Measurements from ENCODE around the gene HOXA9. TPM values are rescaled to one million over a fixed set of nuclear protein-coding genes. Genes with fewer than 3 reads are reported as not detected.

Gene HOXA9
- total and polyA plus RNA-seq, 10 of the 15 experiments (the other 5 are each of a cell fraction or from before 2014, with no cell fraction given), result not detected

- Histone ChIP-seq H3K79me2 (ENCODE audit: control insufficient read depth, insufficient read depth, low read length) (no peaks in the 10 kb centered on the region), H3K27ac (ENCODE audit: control insufficient read depth, insufficient read depth) (no peak overlapping the region), H3K4me2 (ENCODE audit: control insufficient read depth, insufficient read depth) (no peak overlapping the region), H3K4me1 (ENCODE audit: control insufficient read depth, insufficient read depth, low read length) (no peaks in the 10 kb centered on the region; the same call in 1 of the 2 replicates), H3K27me3 (replicated peaks in 1 of 2; ENCODE audit: control insufficient read depth in 2 of 2, insufficient read depth in 2 of 2, low read length in 1 of 2) (peaks cover 26 to 51% of the 10 kb centered on the region in 2 experiments), H2AFZ (ENCODE audit: control insufficient read depth, low read depth, low read length) (no peak overlapping the region), H3K4me3 (no peak overlapping the region), H3K9ac (ENCODE audit: control insufficient read depth, insufficient read depth, low read length) (no peak overlapping the region), H3K9me3 (replicated peaks; ENCODE audit: control insufficient read depth, insufficient read depth, low read length) (no peaks in the 10 kb centered on the region; the same call in 2 of the 3 replicates), H4K20me1 (ENCODE audit: control insufficient read depth, insufficient read depth) (no peaks in the 10 kb centered on the region), H3K36me3 (ENCODE audit: control insufficient read depth in 2 of 2, insufficient read depth in 2 of 2, low read length in 1 of 2) (no peaks in the 10 kb centered on the region)
- ChIA-PET SMC1A (ENCODE audit: uncharacterized antibody, unreplicated experiment) (no interaction called here), RAD21 (ENCODE audit: unreplicated experiment) (interaction anchor here (0.6 kb wide), 1 partner anchor 818 kb away, joined by 3 read pairs; no protein-coding TSS in a partner anchor), POLR2A (interaction anchor here (0.6 kb wide), 1 partner anchor 893 kb away, joined by 4 read pairs; no protein-coding TSS in a partner anchor), CTCF (interaction anchor here (0.6 to 1.8 kb wide), 2 partner anchors 8 to 83 kb away, joined by 3 to 8 read pairs; no protein-coding TSS in a partner anchor)
- WGBS (ENCODE audit: insufficient coverage, insufficient replicate concordance, low lambda C conversion rate, missing lambda C conversion rate), result 44% methylated on average over 4 of the region's 4 CpGs
- no peak for TF ChIP-seq E2F8 (IDR thresholded peaks at IDR 0.05; ENCODE audit: low read depth, partially characterized antibody)
- TF ChIP-seq MAX (IDR thresholded peaks at IDR 0.05; ENCODE audit: low read depth, low read length), result no peak
- TF ChIP-seq ATF7 (IDR thresholded peaks at IDR 0.05; ENCODE audit: low read depth), result no peak
- no peak for TF ChIP-seq ESRRA (IDR thresholded peaks at IDR 0.05; ENCODE audit: low read length)
- no peak for TF ChIP-seq ZSCAN29 (IDR thresholded peaks at IDR 0.05)
- no peak for TF ChIP-seq MTA2 (IDR thresholded peaks at IDR 0.05; ENCODE audit: low read depth)
- no peak for TF ChIP-seq BCL11A (IDR thresholded peaks at IDR 0.05; ENCODE audit: low read depth, low read length)
- no peak for TF ChIP-seq SUPT20H (IDR thresholded peaks at IDR 0.05; ENCODE audit: borderline replicate concordance, control insufficient read depth, low read depth, low read length)
- no peak for TF ChIP-seq ZNF592 (IDR thresholded peaks at IDR 0.05)
- TF ChIP-seq SUZ12 (IDR thresholded peaks at IDR 0.05; ENCODE audit: unreplicated experiment), result no peak
- TF ChIP-seq ZBTB11 (CRISPR knock-in tag; IDR thresholded peaks at IDR 0.05), result no peak
- no peak for TF ChIP-seq KDM1A (IDR thresholded peaks at IDR 0.05; ENCODE audit: borderline replicate concordance)
- TF ChIP-seq POLR2A (IDR thresholded peaks at IDR 0.05; ENCODE audit: low read depth, low read length), result no peak
- BruUV-seq (replicated peaks), result no TSS peak
- in situ Hi-C loops (cut with MboI), result loop anchor here (5.0 kb wide), 1 partner anchor 718 kb away; no protein-coding TSS in a partner anchor
- FAIRE-seq, result no peak
- intact Hi-C loops (cut with micrococcal nuclease; ENCODE audit: unreplicated experiment), result no loop called here
- no peak for DNase-seq (ENCODE audit: low read depth, low spot score)
- ATAC-seq, result no peak
Observed at GRCh38 chr7:27203964-27204594, 38.7 kb upstream of the HOXA9 start.

Measured in GM12878 (cell line).